NCI-H748 (cell line): ENCODE results near the gene MYBPHL.

Experiments used
- DNase-seq: peaks from one replicate; lab custom pipeline; 2025; ENCODE audit not compliant: unreplicated experiment; lab: John Stamatoyannopoulos, UW

MYBPHL gene

GRCh38 chr1:109266965-109267364 lies 39.8 kb downstream of the MYBPHL start:
- no peak for DNase-seq

DNA sequence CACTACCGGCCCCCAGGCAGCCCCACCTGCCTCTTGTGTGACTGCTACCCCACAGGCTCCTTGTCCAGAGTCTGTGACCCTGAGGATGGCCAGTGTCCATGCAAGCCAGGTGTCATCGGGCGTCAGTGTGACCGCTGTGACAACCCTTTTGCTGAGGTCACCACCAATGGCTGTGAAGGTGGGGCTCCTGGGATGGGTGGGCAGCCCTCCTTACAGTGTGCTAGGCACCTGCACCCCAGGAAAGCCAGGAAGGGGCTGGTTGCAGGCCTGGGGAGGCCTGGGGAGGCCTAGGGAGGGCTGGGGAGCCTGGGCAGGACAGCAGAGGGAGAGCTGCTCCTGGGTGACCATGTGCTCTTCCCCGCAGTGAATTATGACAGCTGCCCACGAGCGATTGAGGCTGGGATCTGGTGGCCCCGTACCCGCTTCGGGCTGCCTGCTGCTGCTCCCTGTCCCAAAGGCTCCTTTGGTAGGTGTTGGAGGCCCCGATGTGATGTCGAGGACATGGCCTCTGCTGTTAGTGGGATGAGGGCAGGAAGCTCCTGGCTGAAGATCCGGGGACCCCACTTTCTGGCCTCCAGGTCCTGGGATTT lies 41.0 kb downstream of the MYBPHL start:
- no peak for DNase-seq

DNA sequence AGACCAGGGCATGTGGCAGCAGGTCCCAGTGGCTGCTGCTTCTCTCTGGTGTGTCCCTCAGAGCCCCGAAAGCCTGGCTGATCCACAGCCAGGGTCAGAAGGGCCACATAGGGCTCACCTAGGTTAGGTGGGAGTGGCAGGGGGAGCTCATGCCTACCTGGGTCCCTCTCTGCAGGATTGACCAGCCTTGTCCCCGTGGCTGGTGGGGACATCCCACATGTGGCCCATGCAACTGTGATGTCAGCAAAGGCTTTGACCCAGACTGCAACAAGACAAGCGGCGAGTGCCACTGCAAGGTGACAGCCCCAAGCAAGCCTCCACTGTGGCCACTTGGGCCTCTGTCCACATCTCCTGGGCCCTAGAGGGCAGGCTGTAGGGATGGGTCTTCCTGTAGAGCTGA lies 41.8 kb downstream of the MYBPHL start:
- DNase-seq: no peak

GRCh38 chr1:109264379-109264755 lies 42.4 kb downstream of the MYBPHL start:
- no peak for DNase-seq

- DNase-seq: peak; percentile 84
Observed at GRCh38 chr1:109263597-109264378, 43.0 kb downstream of the MYBPHL start.

DNA sequence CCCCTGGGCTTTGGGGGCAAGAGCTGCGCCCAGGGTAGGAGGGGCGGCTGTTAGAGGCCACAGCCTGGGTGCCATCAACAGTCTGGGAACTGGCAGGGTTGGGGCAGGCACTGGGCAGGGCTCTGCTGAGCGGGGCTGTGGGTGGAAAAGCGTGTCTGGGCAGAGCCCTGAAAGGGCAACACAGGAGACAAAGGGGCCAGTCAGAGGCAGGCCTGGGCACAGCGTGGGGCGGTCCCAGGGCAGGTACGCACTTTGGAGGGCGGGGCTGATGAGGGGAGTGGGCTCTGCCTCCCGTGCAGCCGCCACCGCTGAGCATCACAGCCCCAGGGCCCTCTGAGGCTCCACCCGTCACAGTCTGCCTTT lies 43.6 kb downstream of the MYBPHL start:
- DNase-seq: peak; percentile 64

- DNase-seq: no peak
Observed at GRCh38 chr1:109262231-109263055, 44.4 kb downstream of the MYBPHL start.

GRCh38 chr1:109261578-109261977 lies 45.2 kb downstream of the MYBPHL start:
- no peak for DNase-seq

- DNase-seq: no peak
Observed at GRCh38 chr1:109261006-109261405, 45.8 kb downstream of the MYBPHL start.

- no peak for DNase-seq
Observed at GRCh38 chr1:109259674-109260557, 46.9 kb downstream of the MYBPHL start.

GRCh38 chr1:109258481-109259466 lies 48.0 kb downstream of the MYBPHL start:
- no peak for DNase-seq

GRCh38 chr1:109257682-109258421 lies 49.0 kb downstream of the MYBPHL start:
- no peak for DNase-seq

- DNase-seq: no peak
Observed at GRCh38 chr1:109256971-109257681, 49.7 kb downstream of the MYBPHL start.

GRCh38 chr1:109256085-109256484 lies 50.7 kb downstream of the MYBPHL start:
- DNase-seq: no peak

GRCh38 chr1:109255678-109256077 lies 51.1 kb downstream of the MYBPHL start:
- DNase-seq: no peak

- no peak for DNase-seq
Observed at GRCh38 chr1:109255097-109255651, 51.6 kb downstream of the MYBPHL start.

DNA sequence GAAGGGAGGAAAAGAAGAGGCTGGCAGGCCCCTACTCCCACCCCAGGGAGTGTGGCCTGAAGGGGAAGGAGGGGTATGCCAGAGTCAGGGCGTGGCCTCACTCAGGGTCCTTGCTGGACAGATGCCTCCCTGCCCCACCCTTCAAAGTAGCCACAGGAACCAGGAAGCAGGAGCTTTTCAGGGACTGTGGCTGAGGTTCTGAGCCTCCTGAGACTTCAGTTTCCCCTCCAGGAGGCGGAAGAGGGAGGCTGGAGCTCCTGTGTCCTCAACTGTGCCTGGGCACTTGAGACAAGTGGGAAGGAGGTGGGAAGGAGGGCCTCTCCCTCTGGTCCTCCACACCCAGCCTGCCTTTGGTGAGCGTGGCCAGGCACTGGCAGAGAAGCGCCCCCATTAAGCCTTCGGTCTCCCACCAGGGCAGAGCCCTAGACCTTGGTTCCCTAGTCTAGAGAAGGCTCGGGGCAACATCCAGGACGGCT lies 52.2 kb downstream of the MYBPHL start:
- peak; percentile 50 for DNase-seq
